IPS-18c (cell line): ENCODE results near the gene ALDH1A3.
"Not testable (repeated sequence)": the region's sequence is repeated elsewhere in the genome, so short reads cannot be mapped to it uniquely, and the experiment has no call there.

Experiments
- H3K4me3 ChIP-seq: 2 replicates; pipeline ENCODE4 v1.7.0; 2013; ENCODE audit warnings: low read depth, mild to moderate bottlenecking, low read length, moderate library complexity; ENCODE audit not compliant: insufficient read depth
- H3K9me3 ChIP-seq: one replicate; pipeline ENCODE4 v1.6.1; 2013; ENCODE audit warnings: mild to moderate bottlenecking, low read length, moderate library complexity; ENCODE audit not compliant: control insufficient read depth, insufficient read depth

The ALDH1A3 gene

GRCh38 chr15:100879464-100880138 is at the start of gene ALDH1A3:
Gene ALDH1A3 (plus strand): TSS chr15:100879831. CDS start chr15:100879908, 77 bp downstream.
- no peaks in the 10 kb centered on the region for H3K9me3 ChIP-seq
- H3K4me3 ChIP-seq = peak within 1 kb of the TSS; percentile 54

GRCh38 chr15:100831467-100831866 is 48.2 kb upstream of the ALDH1A3 start:
- H3K9me3 ChIP-seq = peaks cover 3% of the 10 kb centered on the region

GRCh38 chr15:100832149-100832942 is 47.3 kb upstream of the ALDH1A3 start:
- Histone ChIP-seq H3K9me3 (peaks cover 3% of the 10 kb centered on the region), H3K4me3 (no peak overlapping the region)

More at GRCh38 chr15:100831467-100831866, 48.2 kb upstream of the ALDH1A3 start:
- no peak overlapping the region for H3K4me3 ChIP-seq

GRCh38 chr15:100833417-100834389 is 45.9 kb upstream of the ALDH1A3 start:
- Histone ChIP-seq H3K4me3 (no peak overlapping the region), H3K9me3 (peaks cover 3% of the 10 kb centered on the region)

GRCh38 chr15:100834731-100835130 is 44.9 kb upstream of the ALDH1A3 start:
- peaks cover 3% of the 10 kb centered on the region for H3K9me3 ChIP-seq
- H3K4me3 ChIP-seq = no peak overlapping the region

- H3K9me3 ChIP-seq = peaks cover 3% of the 10 kb centered on the region
- H3K4me3 ChIP-seq = no peak overlapping the region
Measured at GRCh38 chr15:100835636-100836035, 44.0 kb upstream of the ALDH1A3 start.

GRCh38 chr15:100836501-100836900 is 43.1 kb upstream of the ALDH1A3 start:
- Histone ChIP-seq H3K9me3 (peaks cover 3% of the 10 kb centered on the region), H3K4me3 (no peak overlapping the region)

- no peak overlapping the region for H3K4me3 ChIP-seq
- H3K9me3 ChIP-seq = no peaks in the 10 kb centered on the region
Measured at GRCh38 chr15:100841426-100841825, 38.2 kb upstream of the ALDH1A3 start.

GRCh38 chr15:100842756-100843730 is 36.6 kb upstream of the ALDH1A3 start:
- Histone ChIP-seq H3K9me3 (no peaks in the 10 kb centered on the region), H3K4me3 (no peak overlapping the region)

GRCh38 chr15:100844167-100844566 is 35.5 kb upstream of the ALDH1A3 start:
- Histone ChIP-seq H3K9me3 (no peaks in the 10 kb centered on the region), H3K4me3 (no peak overlapping the region)

- no peaks in the 10 kb centered on the region for H3K9me3 ChIP-seq
- H3K4me3 ChIP-seq = no peak overlapping the region
Measured at GRCh38 chr15:100844778-100845177, 34.9 kb upstream of the ALDH1A3 start.

GRCh38 chr15:100847194-100847593 is 32.4 kb upstream of the ALDH1A3 start:
- Histone ChIP-seq H3K9me3 (no peaks in the 10 kb centered on the region), H3K4me3 (no peak overlapping the region)

- Histone ChIP-seq H3K4me3 (peak overlapping the region; percentile 15; the same call in 1 of the 2 replicates), H3K9me3 (no peaks in the 10 kb centered on the region)
Measured at GRCh38 chr15:100849021-100849854, 30.4 kb upstream of the ALDH1A3 start.

GRCh38 chr15:100849855-100850218 is 29.8 kb upstream of the ALDH1A3 start:
- Histone ChIP-seq H3K9me3 (no peaks in the 10 kb centered on the region), H3K4me3 (peak overlapping the region; percentile 15; the same call in 1 of the 2 replicates)

GRCh38 chr15:100851428-100852015 is 28.1 kb upstream of the ALDH1A3 start:
- not testable (repeated sequence) for H3K4me3 ChIP-seq, H3K9me3 ChIP-seq
